ENCODE measurements around the gene NF1. TPM values are rescaled to one million over a fixed set of nuclear protein-coding genes. Genes with fewer than 3 reads are reported as not detected.

The NF1 gene
- polyA plus RNA-seq, 4 donors, result 38.3 to 46.2 (median 41.9) TPM

- DNase-seq (ENCODE audit: low read depth in 4 of 4, low spot score in 3 of 4), result no peak
These were observed 302.6 kb downstream of the NF1 start for GRCh38 chr17:31397256-31397939.

DNA sequence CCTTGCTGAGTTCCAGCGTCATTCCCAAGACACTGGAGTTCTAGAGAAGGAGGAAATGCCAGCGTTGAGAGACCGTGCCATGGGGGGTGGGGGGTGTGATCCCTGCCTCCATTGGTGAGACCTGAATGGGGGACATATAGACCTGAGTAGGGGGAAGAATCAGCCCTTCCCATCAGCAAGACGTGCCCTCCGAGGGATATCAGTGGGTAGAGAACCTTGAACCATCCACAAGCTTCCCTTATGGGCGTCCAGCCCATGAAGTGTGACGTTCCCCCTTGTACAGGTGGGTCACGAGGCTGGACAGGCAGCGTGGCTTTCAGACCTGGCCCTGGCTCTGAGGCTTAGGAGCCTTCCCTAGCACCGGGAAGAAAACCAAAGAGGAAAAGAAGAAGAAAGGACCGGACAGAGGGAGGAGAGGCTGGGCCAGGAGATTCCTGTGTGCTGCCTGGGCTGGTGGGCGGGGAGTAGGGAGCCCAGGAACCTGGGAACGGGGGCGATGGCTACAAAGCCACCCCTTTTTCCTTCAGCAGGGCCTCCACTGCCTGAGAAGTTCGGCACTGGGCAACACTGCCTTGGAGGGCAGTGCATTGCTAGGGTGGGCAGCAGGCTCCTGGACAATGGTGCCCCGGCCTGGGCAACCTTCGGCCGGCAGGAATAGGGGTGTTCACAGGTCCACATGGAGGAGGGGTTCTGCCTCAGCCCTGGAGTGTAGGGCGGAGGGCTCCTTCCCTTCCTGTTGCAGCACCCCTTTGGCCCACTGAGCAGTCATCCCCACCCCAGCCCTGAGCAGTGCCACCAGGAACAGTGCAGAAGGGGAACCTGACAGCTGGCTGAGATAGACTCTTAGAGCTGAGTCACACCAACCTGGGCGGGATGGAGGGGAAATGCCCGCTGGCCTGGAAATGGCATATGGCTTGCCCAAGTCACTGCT, 303.9 kb downstream of the NF1 start:
- DNase-seq (ENCODE audit: low read depth in 4 of 4, low spot score in 3 of 4), result no peak

GRCh38 chr17:31400481-31400950, 305.7 kb downstream of the NF1 start:
- DNase-seq (ENCODE audit: low read depth in 4 of 4, low spot score in 3 of 4), result no peak

- no peak for DNase-seq (ENCODE audit: low read depth in 4 of 4, low spot score in 3 of 4)
These were observed 306.9 kb downstream of the NF1 start for GRCh38 chr17:31401456-31402254.

DNA sequence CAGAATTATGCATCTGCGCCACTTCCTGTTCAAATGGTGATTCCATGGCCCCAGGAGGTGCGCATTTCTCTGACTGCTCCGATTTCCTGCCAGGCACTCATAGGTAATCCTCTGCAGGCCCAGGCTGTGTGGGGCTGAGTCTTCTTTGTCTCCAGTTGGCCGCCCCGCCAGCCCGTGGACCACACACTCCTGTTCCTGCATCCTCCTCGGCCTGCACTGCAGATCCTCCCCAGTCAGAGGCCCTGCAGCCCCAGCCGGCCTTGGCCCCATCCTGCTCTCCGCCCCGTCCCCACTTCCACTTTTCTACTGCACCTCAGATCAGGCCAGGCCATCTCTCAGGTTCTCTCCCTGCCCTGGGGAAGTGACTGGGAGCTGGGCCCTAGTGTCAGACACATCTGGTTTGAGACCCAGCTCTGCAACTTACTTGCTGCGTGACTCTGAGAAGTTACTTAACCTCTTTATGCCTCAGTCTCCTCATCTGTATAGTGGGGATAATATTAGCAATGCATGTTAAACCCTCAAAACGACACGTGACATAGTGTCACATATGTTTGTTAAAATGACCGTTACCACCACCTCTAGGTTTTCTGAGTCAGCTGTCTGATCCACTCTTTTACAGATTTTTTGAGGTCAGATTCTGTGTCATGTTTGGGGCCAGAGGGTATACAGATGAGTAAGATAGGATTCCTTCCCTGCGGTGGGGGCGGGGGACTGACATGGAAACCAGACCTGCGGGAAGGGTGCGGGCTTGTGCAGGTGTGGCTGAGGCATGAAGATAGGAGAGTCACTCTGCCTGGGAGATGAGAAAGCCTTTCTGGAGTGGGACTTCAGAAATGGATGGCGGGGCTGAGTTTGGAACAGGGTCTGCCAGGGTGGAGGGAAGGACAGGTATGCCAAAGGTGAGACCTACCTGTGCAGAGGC, 309.5 kb downstream of the NF1 start:
- DNase-seq (ENCODE audit: low read depth in 4 of 4, low spot score in 3 of 4), result no peak

GRCh38 chr17:31405890-31406371, 311.2 kb downstream of the NF1 start:
- DNase-seq (ENCODE audit: low read depth in 4 of 4, low spot score in 3 of 4), result no peak

DNA sequence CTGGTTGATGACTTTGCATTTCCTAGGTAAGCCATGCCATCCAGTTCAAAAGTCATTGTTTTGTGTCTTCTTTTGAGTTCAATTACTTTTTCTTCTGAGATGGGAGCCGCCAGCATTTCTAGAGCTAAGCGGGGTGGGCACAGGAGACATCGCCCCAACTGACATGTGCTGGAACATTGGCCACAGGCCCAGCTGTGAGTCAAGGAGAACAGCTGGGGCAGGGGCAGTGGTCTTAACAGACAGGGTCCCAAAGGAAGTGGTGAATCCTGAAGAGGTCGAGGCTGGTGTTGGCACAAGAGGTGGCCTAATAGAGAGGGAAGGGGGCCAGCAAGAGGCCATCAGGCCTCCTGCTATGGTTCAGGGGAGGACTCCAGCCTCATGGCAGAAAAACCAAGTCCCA, 313.8 kb downstream of the NF1 start:
- DNase-seq (ENCODE audit: low read depth in 4 of 4, low spot score in 3 of 4), result no peak

DNA sequence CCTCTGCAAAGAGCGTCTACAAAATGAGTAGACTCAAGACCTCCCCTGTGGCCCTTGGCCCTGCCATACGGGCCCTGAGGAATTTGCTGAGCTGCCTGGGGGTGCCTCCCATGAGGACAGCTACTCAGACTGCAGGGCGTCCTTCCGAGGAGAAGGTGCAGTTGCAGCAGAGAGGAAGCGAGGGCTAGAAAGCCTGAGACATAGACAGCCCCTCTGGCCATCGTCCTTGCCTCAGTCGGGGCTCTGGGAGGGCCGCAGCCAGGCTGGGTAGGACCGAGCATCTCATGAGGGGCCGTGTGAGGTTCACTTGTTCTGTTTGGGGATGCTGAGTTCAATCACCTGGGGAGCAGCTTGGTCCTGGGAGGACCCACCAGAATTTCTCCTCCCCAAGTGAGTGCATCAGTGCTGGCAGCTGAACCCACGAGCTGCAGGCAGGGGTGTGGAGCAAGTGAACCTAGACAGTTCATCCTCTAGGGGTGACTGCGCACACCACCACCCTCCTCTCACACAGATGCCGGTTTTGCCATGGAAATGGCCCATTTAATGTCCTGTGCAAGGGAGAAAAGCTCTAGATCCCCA, 317.0 kb downstream of the NF1 start:
- DNase-seq (ENCODE audit: low read depth in 4 of 4, low spot score in 3 of 4), result no peak

- no peak for DNase-seq (ENCODE audit: low read depth in 4 of 4, low spot score in 3 of 4)
These were observed 317.7 kb downstream of the NF1 start for GRCh38 chr17:31412511-31412910.

- DNase-seq (ENCODE audit: low read depth in 4 of 4, low spot score in 3 of 4), result no peak
These were observed 318.5 kb downstream of the NF1 start for GRCh38 chr17:31413081-31413799.

DNA sequence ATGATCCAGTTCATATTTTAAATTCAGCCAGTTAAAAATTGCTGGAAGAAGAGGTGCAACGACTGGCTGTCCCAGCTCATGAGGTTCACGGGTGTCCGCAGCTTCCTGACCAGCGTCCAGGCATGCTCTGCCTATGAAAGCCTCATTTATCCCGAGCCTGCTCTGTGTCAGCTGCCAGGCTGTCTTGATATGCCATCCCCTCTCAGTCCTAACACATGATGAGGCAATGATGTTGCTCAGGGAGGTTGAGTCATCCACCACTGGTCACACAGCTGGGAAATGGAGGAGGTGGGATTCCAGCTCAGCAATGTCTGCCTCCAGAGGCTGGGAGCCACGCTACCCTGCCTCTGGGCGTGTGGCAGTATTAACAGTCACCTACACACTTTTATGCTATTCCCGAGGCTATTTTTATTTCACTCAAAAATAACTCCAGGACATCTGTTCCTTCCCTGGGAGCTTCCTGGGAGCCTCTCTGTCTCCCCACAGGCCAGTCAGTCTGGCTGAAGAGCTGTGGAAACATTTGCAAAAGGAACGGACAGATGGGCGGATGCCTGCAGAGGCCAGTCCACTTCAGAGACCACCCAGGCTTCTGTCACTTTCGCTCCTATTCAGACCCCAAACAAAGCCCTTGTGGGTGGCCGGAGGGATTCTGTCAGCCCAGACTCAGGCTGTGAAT, 319.2 kb downstream of the NF1 start:
- DNase-seq (ENCODE audit: low read depth in 4 of 4, low spot score in 3 of 4), result no peak

DNA sequence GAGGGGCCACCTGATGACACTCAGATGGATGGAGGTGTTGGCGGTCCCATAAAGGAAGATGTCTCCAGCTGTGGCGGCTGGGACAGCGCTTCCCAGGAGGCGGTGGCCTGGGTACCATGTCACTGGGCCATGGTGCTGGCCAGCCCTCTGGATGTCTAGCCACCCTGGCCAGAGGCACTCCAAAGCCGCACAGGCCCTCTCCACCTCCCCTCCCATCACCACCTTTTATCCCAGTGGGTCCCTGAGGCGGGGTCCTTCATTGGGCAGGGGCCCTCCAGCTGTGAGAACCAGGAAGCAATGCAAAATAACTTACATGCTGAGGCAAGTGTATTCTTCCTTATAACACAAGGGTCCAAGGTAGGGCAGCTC, 319.8 kb downstream of the NF1 start:
- DNase-seq (ENCODE audit: low read depth in 4 of 4, low spot score in 3 of 4), result no peak

DNA sequence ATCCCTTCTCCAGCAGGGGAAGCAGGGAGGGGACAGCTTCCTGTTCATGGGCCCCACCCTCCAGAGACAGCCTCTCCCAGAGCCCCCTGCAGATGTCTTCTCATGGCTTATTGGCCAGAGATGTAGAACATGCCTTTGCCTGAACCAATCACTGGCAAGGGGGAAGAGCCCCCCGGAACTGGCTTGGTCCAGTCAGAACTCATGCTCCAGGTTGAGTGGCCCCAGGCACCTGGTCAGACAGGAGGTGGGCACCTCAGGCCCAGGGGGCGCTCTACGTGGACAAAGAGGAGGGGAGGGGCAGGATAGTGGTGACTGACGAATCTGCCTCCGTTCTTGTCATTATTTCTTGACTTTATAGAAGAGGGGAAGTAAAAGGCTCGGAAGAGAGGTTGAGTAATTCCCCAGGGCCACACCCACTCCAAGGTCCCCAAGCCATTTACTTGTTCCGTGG, 320.3 kb downstream of the NF1 start:
- no peak for DNase-seq (ENCODE audit: low read depth in 4 of 4, low spot score in 3 of 4)

DNA sequence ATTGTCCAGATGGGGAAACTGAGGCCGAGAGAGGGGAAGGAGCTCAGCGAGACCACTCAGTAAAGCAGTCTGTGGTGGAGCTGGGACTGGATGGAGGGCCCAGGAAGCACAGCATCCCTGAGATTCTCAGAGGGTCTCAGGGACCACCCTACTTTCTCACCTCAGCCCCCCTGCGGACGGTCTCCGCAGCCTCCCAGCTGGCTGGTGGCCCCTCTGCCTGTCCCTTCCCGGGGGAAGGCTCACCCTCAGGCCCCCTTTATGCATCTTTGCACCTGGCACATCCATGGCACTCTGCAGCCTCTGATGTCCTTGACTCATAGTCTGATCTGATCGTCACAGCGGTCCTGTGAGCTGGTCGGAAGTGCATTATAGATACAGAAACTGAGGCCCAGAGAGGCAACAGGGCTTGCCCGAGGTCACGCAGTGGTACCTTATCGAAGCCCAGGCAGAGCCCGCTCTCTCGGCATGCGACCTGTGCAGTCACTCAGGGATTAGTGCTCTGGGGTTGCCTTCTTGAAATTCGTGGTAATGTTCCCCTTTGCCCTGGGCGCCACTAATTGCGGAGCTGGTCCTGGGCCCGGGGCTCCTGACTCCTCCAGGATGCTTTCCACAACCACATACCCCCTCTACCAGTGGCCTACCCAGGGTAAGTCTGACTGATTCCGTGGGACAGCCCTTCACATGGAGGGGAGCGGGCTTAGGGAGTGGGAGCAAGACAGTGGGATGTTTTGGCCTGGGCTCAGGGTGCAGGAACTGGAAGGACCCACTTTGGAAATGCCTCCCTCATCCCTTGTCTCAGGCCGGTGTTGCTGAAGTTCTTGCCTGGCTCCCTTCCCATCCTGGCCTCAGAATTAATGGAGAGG, 321.1 kb downstream of the NF1 start:
- DNase-seq (ENCODE audit: low read depth in 4 of 4, low spot score in 3 of 4), result no peak

DNA sequence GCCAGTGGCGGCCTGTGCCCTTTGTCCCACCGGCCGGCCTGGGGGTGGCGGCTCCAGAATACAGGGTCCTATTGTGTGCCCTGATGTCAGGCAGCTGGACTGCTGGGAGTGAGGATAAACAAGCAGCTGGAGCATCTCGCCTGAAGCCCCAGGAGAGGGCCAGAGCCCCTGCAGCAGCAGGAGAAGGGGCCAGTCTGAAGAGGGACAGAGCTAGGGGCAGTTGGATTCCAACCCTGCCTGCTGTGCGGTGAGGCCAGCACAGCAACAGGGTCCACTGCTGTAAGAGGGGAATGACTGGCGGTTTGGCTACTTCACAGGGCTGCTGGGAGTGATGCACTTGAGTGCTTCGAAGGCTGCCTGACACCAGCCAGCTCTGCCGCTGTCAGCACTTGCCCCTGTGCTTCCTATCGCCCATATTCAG, 321.7 kb downstream of the NF1 start:
- DNase-seq (ENCODE audit: low read depth in 4 of 4, low spot score in 3 of 4), result no peak

DNA sequence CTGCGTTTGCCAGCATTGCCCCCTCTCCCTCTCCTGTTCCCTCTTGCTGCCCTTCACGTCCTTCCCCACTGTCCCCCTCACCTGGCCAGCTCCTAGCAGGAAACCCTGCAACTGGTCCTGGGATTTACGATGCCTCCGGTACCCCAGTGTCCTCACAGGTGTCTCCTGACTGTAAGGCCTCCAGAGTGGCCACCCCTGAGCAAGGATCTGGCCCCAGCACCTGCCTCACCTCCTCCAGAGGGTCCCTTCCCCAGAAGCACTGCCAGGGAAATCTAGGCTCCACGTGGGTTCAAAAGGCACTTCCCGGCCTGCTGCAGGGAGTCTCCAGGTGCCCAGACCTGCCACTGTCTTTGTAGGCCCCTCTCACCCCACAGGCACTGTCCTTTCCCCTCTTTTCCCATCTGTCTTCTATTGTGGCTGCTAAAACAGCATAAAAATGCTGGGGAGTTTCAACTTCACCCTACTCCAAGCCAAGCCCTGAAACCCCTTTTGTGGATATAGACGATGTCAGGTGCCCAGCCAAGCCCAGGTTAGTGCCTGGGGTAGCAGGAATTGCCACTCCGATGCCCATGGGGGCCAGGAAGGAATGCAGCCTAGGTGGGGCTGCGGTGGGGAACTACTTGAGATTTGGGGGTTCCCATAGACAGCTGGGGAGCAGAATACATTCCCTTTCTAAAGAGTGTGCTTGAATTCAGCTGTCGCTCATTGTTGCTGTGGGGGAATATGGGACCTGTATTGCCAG, 322.4 kb downstream of the NF1 start:
- no peak for DNase-seq (ENCODE audit: low read depth in 4 of 4, low spot score in 3 of 4)
